OCI-LY7 (cell line): ENCODE data around the gene CLDN20. TPM values are rescaled to one million over a fixed set of nuclear protein-coding genes. Genes with fewer than 3 reads are reported as not detected.
"Not testable (repeated sequence)": the region's sequence is repeated elsewhere in the genome, so short reads cannot be mapped to it uniquely, and the experiment has no call there.

Experiments used
- BruUV-seq: library from RNA; stranded (reverse); fragments of 400-500 nt; replicated peaks from 2 replicates; lab custom pipeline; 2021; lab: Mats Ljungman, UMichigan
- CTCF ChIA-PET: fragments of 300-600 bp; sonication (Branson Sonifier 250); formaldehyde crosslinking; loops from one replicate; lab custom pipeline; 2022; ENCODE audit warnings: antibody characterized with exemption; ENCODE audit not compliant: unreplicated experiment; lab: Charles Lee
- POLR2A ChIA-PET: fragments of 300-600 bp; sonication (Branson Sonifier 250); formaldehyde crosslinking; loops from one replicate; lab custom pipeline; 2022; ENCODE audit warnings: antibody characterized with exemption; lab: Charles Lee
- DNase-seq: peaks from one replicate; pipeline ENCODE4 v3.0.0-alpha.2; 2015; ENCODE audit warnings: low spot score
- H2AFZ ChIP-seq: fragments of 200-600 bp; sonication (generic), shearing (Covaris generic); 2 replicates; pipeline ENCODE4 v1.6.1; 2014; ENCODE audit warnings: mild to moderate bottlenecking, antibody characterized with exemption, low read length, moderate library complexity
- H3K27ac ChIP-seq: fragments of 200-600 bp; sonication (generic); 2 replicates; pipeline ENCODE4 v1.5.1; 2014; ENCODE audit warnings: mixed run types, low read depth, mild to moderate bottlenecking, moderate library complexity, low read length, inconsistent platforms; ENCODE audit not compliant: poor library complexity, severe bottlenecking
- H3K36me3 ChIP-seq: fragments of 200-600 bp; sonication (generic); 2 replicates; pipeline ENCODE4 v1.6.1; 2014; ENCODE audit warnings: mild to moderate bottlenecking, antibody characterized with exemption, low read length, moderate library complexity, mixed read lengths; ENCODE audit not compliant: insufficient read depth
- H3K4me1 ChIP-seq: fragments of 200-600 bp; sonication (generic); 2 replicates; pipeline ENCODE4 v1.5.1; 2014; ENCODE audit warnings: mild to moderate bottlenecking, low read length; ENCODE audit not compliant: insufficient read depth, poor library complexity, severe bottlenecking
- H3K4me2 ChIP-seq: fragments of 200-600 bp; sonication (generic); 2 replicates; pipeline ENCODE4 v1.6.1; 2014; ENCODE audit warnings: mild to moderate bottlenecking, low read length
- H3K4me3 ChIP-seq: fragments of 200-600 bp; sonication (generic); 2 replicates; pipeline ENCODE4 v1.5.1; 2014; ENCODE audit warnings: mild to moderate bottlenecking, low read depth, low read length; ENCODE audit not compliant: poor library complexity, severe bottlenecking
- H3K79me2 ChIP-seq: fragments of 200-600 bp; sonication (generic); 2 replicates; pipeline ENCODE4 v1.6.1; 2016; ENCODE audit warnings: low read depth, mild to moderate bottlenecking, low read length, moderate library complexity, mixed read lengths; ENCODE audit not compliant: insufficient read depth
- H3K9me2 ChIP-seq: fragments of 200-600 bp; sonication (generic); 2 replicates; pipeline ENCODE4 v1.6.1; 2016; ENCODE audit warnings: mild to moderate bottlenecking, low read length, mixed read lengths; ENCODE audit not compliant: insufficient read depth
- H3K9me3 ChIP-seq: fragments of 200-600 bp; sonication (generic); 2 replicates; pipeline ENCODE4 v1.6.1; 2014; ENCODE audit warnings: mild to moderate bottlenecking, mixed run types, low read length, mixed read lengths
- H4K20me1 ChIP-seq: fragments of 200-600 bp; sonication (generic); 2 replicates; pipeline ENCODE4 v1.6.1; 2014; ENCODE audit warnings: mild to moderate bottlenecking, antibody characterized with exemption, low read length, moderate library complexity, mixed read lengths; ENCODE audit not compliant: insufficient read depth
- CTCF ChIP-seq: fragments of 200-600 bp; sonication (generic); conservative IDR thresholded peaks from 2 replicates; pipeline ENCODE4 v1.5.1; 2014; ENCODE audit warnings: mild to moderate bottlenecking, antibody characterized with exemption, low read length, moderate library complexity, mixed read lengths
- EZH2phosphoT487 ChIP-seq: fragments of 200-600 bp; sonication (generic); IDR thresholded peaks from 2 replicates; pipeline ENCODE4 v1.6.1; 2018; ENCODE audit warnings: low read depth, borderline replicate concordance, mild to moderate bottlenecking, mixed run types, antibody characterized with exemption, low read length, moderate library complexity, mixed read lengths
- intact Hi-C: fragments of 100-400 bp; cut with micrococcal nuclease; formaldehyde crosslinking; loops from one replicate; pipeline ENCODE4 v1.10.0; 2022; ENCODE audit not compliant: unreplicated experiment
- total RNA-seq, 2 experiments: library from RNA; depleted of rRNA in 1 of 2; stranded (reverse); fragments of >200 nt in 1 of 2; shearing (Covaris generic) in 1 of 2; gene quantifications; 2 replicates each; pipeline ENCODE4 v1.2.3, GENCODE V29; 2014 to 2022

The CLDN20 gene
- total RNA-seq, 2 experiments from 2014 or later, result not detected

- DNase-seq, result no peak
- Histone ChIP-seq H3K9me2 (no peaks in the 10 kb centered on the region), H2AFZ (no peak overlapping the region), H4K20me1 (no peaks in the 10 kb centered on the region), H3K9me3 (no peaks in the 10 kb centered on the region), H3K4me3 (no peak overlapping the region), H3K4me1 (no peaks in the 10 kb centered on the region), H3K36me3 (peaks cover 11% of the 10 kb centered on the region; the same call in 1 of the 2 replicates), H3K27ac (no peak overlapping the region), H3K4me2 (no peak overlapping the region), H3K79me2 (no peaks in the 10 kb centered on the region)
- CTCF ChIA-PET, result no interaction called here
- POLR2A ChIA-PET, result interaction anchor here (0.6 kb wide), 1 partner anchor 22 kb away, joined by 3 read pairs; no protein-coding TSS in a partner anchor
- TF ChIP-seq CTCF, result no peak
- TF ChIP-seq EZH2phosphoT487, result no peak
- BruUV-seq, result no TSS peak
- intact Hi-C loops, result no loop called here
Observed at GRCh38 chr6:155216312-155217046, 47.3 kb upstream of the CLDN20 start.

DNA sequence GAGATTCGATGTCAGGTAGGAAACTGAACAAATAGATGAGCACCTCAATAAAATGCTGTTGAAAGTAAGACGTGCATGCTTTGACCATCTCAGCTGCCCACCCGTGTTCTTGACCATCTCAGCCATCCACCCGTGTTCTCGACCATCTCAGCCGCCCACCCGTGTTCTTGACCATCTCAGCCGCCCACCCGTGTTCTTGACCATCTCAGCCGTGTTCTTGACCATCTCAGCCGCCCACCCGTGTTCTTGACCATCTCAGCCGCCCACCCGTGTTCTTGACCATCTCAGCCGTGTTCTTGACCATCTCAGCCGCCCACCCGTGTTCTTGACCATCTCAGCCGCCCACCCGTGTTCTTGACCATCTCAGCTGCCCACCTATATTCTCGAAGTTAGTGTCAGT lies 45.1 kb upstream of the CLDN20 start:
- POLR2A ChIA-PET, H3K27ac ChIP-seq, H3K9me3 ChIP-seq, H3K4me3 ChIP-seq, H3K9me2 ChIP-seq, H2AFZ ChIP-seq, DNase-seq, H3K36me3 ChIP-seq, H3K4me1 ChIP-seq, H3K4me2 ChIP-seq, BruUV-seq, intact Hi-C loops, H4K20me1 ChIP-seq, H3K79me2 ChIP-seq, CTCF ChIA-PET: not testable (repeated sequence)

DNA sequence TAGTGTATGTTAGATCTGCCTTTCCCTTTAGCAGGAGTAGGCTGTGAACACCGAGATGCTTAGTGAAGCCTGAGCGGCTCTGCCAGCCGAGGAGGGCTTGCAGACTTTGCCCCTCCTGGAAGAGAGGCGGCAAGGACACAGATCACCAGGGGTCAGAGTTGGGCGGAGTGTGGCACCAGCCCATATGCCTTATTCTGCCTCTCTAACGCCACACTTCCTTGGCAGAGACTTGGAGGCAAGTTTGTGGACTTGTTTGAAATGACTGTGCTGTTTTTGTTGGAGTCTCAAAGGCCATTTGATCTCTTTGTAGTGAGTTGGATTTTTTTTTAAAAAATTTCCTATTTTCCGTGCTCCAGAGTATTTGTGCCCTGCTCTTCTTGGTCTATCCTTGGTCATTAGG lies 44.5 kb upstream of the CLDN20 start:
- H4K20me1 ChIP-seq, result no peaks in the 10 kb centered on the region
- BruUV-seq, result no TSS peak
- no peaks in the 10 kb centered on the region for H3K4me1 ChIP-seq
- no peaks in the 10 kb centered on the region for H3K36me3 ChIP-seq
- no peak overlapping the region for H3K27ac ChIP-seq
- no peaks in the 10 kb centered on the region for H3K9me2 ChIP-seq
- no peaks in the 10 kb centered on the region for H3K9me3 ChIP-seq
- H3K79me2 ChIP-seq, result no peaks in the 10 kb centered on the region
- POLR2A ChIA-PET, result no interaction called here
- intact Hi-C loops, result no loop called here
- CTCF ChIA-PET, result no interaction called here
- no peak for DNase-seq
- TF ChIP-seq CTCF (no peak), EZH2phosphoT487 (no peak)
- no peak overlapping the region for H2AFZ ChIP-seq
- no peak overlapping the region for H3K4me3 ChIP-seq
- H3K4me2 ChIP-seq, result no peak overlapping the region
